ACC112 (cell line): ENCODE results near the gene PGM2L1.
A peak's percentile ranks its signal among the peaks of the same experiment; 100 is the strongest.

ENCODE experiments used
- H2AFZ ChIP-seq: fragments of 200-600 bp; sonication (generic); one replicate; pipeline ENCODE4 v1.6.0; 2017; ENCODE audit warnings: antibody characterized with exemption, low read length; ENCODE audit not compliant: unreplicated experiment
- H3K27ac ChIP-seq: fragments of 200-600 bp; sonication (generic); 2 replicates; pipeline ENCODE4 v1.5.1; 2014; ENCODE audit warnings: low read depth, mild to moderate bottlenecking, antibody characterized with exemption, low read length, moderate library complexity
- H3K27me3 ChIP-seq: fragments of 200-600 bp; sonication (generic); 2 replicates; pipeline ENCODE4 v1.6.1; 2014; ENCODE audit warnings: mild to moderate bottlenecking, antibody characterized with exemption, low read length, moderate library complexity, mixed read lengths; ENCODE audit not compliant: insufficient read depth
- H3K36me3 ChIP-seq: fragments of 200-600 bp; sonication (generic); 2 replicates; pipeline ENCODE4 v1.6.1; 2016; ENCODE audit warnings: mild to moderate bottlenecking, antibody characterized with exemption, low read length, moderate library complexity, mixed read lengths; ENCODE audit not compliant: insufficient read depth
- H3K4me1 ChIP-seq: fragments of 200-600 bp; sonication (generic); one replicate; pipeline ENCODE4 v1.6.1; 2016; ENCODE audit warnings: low read length, mixed read lengths; ENCODE audit not compliant: insufficient read depth, unreplicated experiment, control insufficient read depth
- H3K4me3 ChIP-seq: fragments of 200-600 bp; sonication (generic); 2 replicates; pipeline ENCODE4 v1.5.1; 2014; ENCODE audit warnings: mild to moderate bottlenecking, low read depth, low read length
- H3K79me2 ChIP-seq: fragments of 200-600 bp; sonication (generic); one replicate; pipeline ENCODE4 v1.6.0; 2016; ENCODE audit warnings: low read length; ENCODE audit not compliant: control insufficient read depth, unreplicated experiment, insufficient read depth

Gene PGM2L1

GRCh38 chr11:74400606-74401005, 2.4 kb upstream of the PGM2L1 start:
- Histone ChIP-seq H3K36me3 (no peaks in the 10 kb centered on the region), H3K79me2 (peaks cover 3% of the 10 kb centered on the region), H3K4me1 (peaks cover 6% of the 10 kb centered on the region), H3K27me3 (no peaks in the 10 kb centered on the region), H3K27ac (no peak overlapping the region), H2AFZ (no peak overlapping the region), H3K4me3 (no peak overlapping the region)

DNA sequence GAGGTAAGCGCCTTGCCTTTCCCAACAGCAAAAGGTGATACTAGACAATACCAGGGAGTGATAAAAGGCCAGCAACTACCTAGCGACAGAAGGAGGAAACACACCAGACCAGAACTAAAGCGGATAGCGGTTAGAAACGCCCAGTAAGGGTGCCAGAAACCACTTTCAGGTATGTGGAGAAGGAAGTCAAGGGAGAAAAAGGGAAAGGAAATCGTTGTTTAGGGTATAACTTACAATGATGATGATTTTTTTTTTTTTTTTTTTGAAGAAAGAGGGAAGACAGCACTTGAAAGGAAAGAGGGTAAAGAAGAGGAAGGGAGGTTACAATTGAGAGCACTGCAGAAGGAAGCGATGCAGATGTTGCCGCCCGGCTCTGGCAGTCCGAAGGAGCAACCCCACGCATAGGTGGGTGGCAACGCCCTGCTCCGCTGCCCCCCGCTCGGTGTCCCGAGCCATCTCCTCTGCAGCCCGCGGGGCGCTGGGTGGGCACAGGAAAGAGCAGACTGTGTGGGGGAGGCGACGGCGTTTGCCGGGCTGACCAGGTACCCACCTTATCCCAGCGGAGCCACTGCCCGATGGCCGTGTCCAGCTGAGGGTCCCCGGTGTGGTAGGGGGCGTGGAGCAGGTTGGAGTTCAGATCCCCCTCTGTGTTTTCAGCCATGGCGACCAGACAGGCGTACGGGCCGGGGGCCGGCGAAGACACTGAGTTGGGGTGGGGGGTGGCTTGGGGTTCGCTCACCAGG, 561 bp downstream of the PGM2L1 start:
- H3K36me3 ChIP-seq: no peaks in the 10 kb centered on the region
- no peaks in the 10 kb centered on the region for H3K27me3 ChIP-seq
- H3K4me1 ChIP-seq: peaks cover 6% of the 10 kb centered on the region
- H3K79me2 ChIP-seq: peaks cover 3% of the 10 kb centered on the region
- peak overlapping the region; percentile 78 for H2AFZ ChIP-seq
- peak overlapping the region; percentile 88 for H3K4me3 ChIP-seq
- H3K27ac ChIP-seq: no peak overlapping the region

DNA sequence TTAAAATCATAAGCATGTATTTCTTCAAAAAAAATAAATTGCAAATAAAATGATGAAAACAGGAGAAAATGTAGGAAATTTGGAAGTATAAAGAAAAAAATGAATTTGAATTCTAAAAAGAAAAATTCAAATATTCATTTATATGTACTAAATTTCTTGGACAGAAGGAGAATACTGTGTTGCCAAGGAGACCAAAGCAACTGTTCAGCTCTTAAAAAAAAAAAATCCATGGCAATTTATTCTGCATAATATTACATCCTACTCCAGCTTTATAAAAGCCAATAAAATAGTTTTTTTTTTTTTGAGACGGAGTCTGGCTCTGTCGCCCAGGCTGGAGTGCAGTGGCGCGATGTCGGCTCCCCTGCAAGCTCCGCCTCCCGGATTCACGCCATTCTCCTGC, 6.0 kb downstream of the PGM2L1 start:
- H3K27me3 ChIP-seq: no peaks in the 10 kb centered on the region
- no peak overlapping the region for H3K4me3 ChIP-seq
- no peaks in the 10 kb centered on the region for H3K4me1 ChIP-seq
- H2AFZ ChIP-seq: no peak overlapping the region
- H3K36me3 ChIP-seq: no peaks in the 10 kb centered on the region
- no peaks in the 10 kb centered on the region for H3K79me2 ChIP-seq
- no peak overlapping the region for H3K27ac ChIP-seq

- no peaks in the 10 kb centered on the region for H3K27me3 ChIP-seq
- H3K36me3 ChIP-seq: no peaks in the 10 kb centered on the region
- no peak overlapping the region for H3K27ac ChIP-seq
- H3K4me1 ChIP-seq: no peaks in the 10 kb centered on the region
- H2AFZ ChIP-seq: no peak overlapping the region
- H3K4me3 ChIP-seq: no peak overlapping the region
- H3K79me2 ChIP-seq: no peaks in the 10 kb centered on the region
Observed at GRCh38 chr11:74391193-74391592, 7.0 kb downstream of the PGM2L1 start.

DNA sequence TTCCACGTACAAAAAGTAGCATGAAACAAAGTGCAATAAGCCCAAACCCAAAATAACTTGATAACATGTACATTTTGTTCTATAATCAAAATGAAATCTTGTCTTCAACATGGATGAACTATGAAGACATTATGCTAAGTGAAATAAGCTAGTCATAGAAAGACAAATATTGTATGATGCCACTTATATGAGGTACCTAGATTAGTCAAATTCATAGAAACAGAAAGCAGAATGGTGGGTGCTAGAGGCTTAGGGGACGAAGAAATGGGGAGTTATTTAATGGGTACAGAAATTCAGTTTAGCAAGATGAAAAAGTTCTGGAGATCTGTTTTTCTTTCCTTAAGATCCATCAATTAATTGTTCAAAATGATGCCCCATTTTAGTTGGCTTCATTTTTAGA, 7.5 kb downstream of the PGM2L1 start:
- no peak overlapping the region for H3K4me3 ChIP-seq
- H3K4me1 ChIP-seq: no peaks in the 10 kb centered on the region
- H3K36me3 ChIP-seq: no peaks in the 10 kb centered on the region
- H3K27ac ChIP-seq: no peak overlapping the region
- no peaks in the 10 kb centered on the region for H3K27me3 ChIP-seq
- no peaks in the 10 kb centered on the region for H3K79me2 ChIP-seq
- H2AFZ ChIP-seq: no peak overlapping the region

GRCh38 chr11:74388678-74389327, 9.4 kb downstream of the PGM2L1 start:
- peak overlapping the region; percentile 43 for H2AFZ ChIP-seq
- H3K79me2 ChIP-seq: no peaks in the 10 kb centered on the region
- H3K36me3 ChIP-seq: no peaks in the 10 kb centered on the region
- H3K27me3 ChIP-seq: no peaks in the 10 kb centered on the region
- no peak overlapping the region for H3K4me3 ChIP-seq
- no peaks in the 10 kb centered on the region for H3K4me1 ChIP-seq
- H3K27ac ChIP-seq: no peak overlapping the region

- H3K27me3 ChIP-seq: no peaks in the 10 kb centered on the region
- no peaks in the 10 kb centered on the region for H3K4me1 ChIP-seq
- H3K27ac ChIP-seq: no peak overlapping the region
- H3K79me2 ChIP-seq: no peaks in the 10 kb centered on the region
- H3K4me3 ChIP-seq: no peak overlapping the region
- no peak overlapping the region for H2AFZ ChIP-seq
- no peaks in the 10 kb centered on the region for H3K36me3 ChIP-seq
Observed at GRCh38 chr11:74384641-74385040, 13.6 kb downstream of the PGM2L1 start.

DNA sequence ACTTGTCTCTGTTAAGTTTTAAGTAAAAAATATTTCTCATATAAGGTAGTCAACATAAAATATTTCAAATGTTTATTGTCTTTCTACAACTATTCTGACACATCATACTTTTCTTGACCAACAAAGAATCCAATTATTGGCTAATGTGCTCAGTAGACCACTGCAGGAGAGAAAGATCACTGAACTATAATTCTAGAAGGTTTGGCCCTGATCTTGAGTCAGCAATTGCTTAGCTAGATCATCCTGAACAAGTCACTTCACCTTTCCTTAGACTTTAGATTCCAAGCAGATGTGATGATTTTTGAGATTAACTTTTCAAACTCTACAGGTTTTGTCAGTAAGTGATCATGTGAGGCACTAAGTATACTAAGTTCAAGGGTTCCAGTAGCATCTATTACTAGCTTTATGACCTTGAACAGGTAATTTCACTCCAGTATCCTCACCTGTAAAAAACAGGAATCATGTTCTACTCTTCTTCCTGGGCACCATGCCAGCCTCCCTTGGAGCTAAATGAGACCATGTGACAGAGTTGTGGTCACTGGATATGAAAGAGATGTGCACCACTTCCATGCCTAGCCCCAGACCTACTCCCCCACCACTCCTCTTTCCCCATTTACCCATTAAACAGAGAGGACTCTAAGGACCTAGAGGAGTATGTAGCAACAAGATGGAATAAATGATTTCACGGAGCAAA, 17.3 kb downstream of the PGM2L1 start:
- no peak overlapping the region for H3K27ac ChIP-seq
- no peaks in the 10 kb centered on the region for H3K79me2 ChIP-seq
- no peak overlapping the region for H3K4me3 ChIP-seq
- H2AFZ ChIP-seq: no peak overlapping the region
- H3K27me3 ChIP-seq: no peaks in the 10 kb centered on the region
- no peaks in the 10 kb centered on the region for H3K4me1 ChIP-seq
- no peaks in the 10 kb centered on the region for H3K36me3 ChIP-seq

GRCh38 chr11:74377689-74378088, 20.5 kb downstream of the PGM2L1 start:
- Histone ChIP-seq H3K79me2 (no peaks in the 10 kb centered on the region), H3K27me3 (no peaks in the 10 kb centered on the region), H3K27ac (no peak overlapping the region), H3K4me3 (no peak overlapping the region), H3K36me3 (no peaks in the 10 kb centered on the region), H3K4me1 (no peaks in the 10 kb centered on the region), H2AFZ (no peak overlapping the region)

DNA sequence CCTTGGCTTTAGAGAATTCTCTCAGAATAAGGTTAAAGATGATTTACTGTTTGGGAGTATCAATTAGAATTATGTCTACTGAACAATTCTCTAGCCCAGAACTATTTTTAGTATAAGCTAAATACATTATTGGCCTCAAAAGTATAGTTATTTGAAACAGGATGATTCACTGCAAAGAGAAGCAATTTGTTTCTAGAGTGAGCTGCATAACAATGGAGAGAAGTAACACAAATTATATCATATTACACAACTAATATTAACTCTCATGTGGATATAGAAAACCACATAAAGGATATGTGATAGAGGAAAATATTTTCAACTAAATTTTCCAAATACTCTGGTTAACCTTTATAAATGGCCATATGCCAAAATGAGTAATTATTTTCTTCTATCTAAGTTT, 24.9 kb downstream of the PGM2L1 start:
- H3K4me1 ChIP-seq: no peaks in the 10 kb centered on the region
- H2AFZ ChIP-seq: no peak overlapping the region
- H3K4me3 ChIP-seq: no peak overlapping the region
- no peaks in the 10 kb centered on the region for H3K36me3 ChIP-seq
- H3K79me2 ChIP-seq: no peaks in the 10 kb centered on the region
- no peak overlapping the region for H3K27ac ChIP-seq
- no peaks in the 10 kb centered on the region for H3K27me3 ChIP-seq
